AG09319 (cell line): Measurements from ENCODE around the gene KLHDC8A.

Experiments used
- DNase-seq: peaks from one replicate; pipeline ENCODE4 v3.0.0-alpha.2; 2010; ENCODE audit warnings: low read depth; ENCODE audit errors: extremely low read depth
- CTCF ChIP-seq: IDR thresholded peaks from 2 replicates; pipeline ENCODE4 v1.5.1; 2011; ENCODE audit warnings: low read depth, mild to moderate bottlenecking, inconsistent platforms, low read length, moderate library complexity

KLHDC8A gene

GRCh38 chr1:205315008-205315618 lies 41.6 kb downstream of the KLHDC8A start:
- TF ChIP-seq CTCF: no peak
- no peak for DNase-seq

- TF ChIP-seq CTCF: no peak
- no peak for DNase-seq
Observed at GRCh38 chr1:205313563-205314308, 43.0 kb downstream of the KLHDC8A start.

GRCh38 chr1:205312866-205313562 lies 43.7 kb downstream of the KLHDC8A start:
- no peak for DNase-seq
- TF ChIP-seq CTCF: no peak

- DNase-seq: no peak
- TF ChIP-seq CTCF: no peak
Observed at GRCh38 chr1:205310976-205311704, 45.6 kb downstream of the KLHDC8A start.

GRCh38 chr1:205309741-205310140 lies 47.0 kb downstream of the KLHDC8A start:
- DNase-seq: no peak
- TF ChIP-seq CTCF: no peak

GRCh38 chr1:205306929-205307566 lies 49.7 kb downstream of the KLHDC8A start:
- DNase-seq: no peak
- TF ChIP-seq CTCF: no peak
